WTC11 (cell line): Measurements from ENCODE around the gene METTL23. TPM values are rescaled to one million over a fixed set of nuclear protein-coding genes. Genes with fewer than 3 reads are reported as not detected.
"Not testable (repeated sequence)": the region's sequence is repeated elsewhere in the genome, so short reads cannot be mapped to it uniquely, and the experiment has no call there.

Experiments
- ATAC-seq: fragments of 200-7000 bp; cut with Tn5 transposase; 2 replicates; pipeline ENCODE4 v1.10.0; 2021; ENCODE audit warnings: mild to moderate bottlenecking, moderate library complexity
- CTCF ChIA-PET: fragments of 300-600 bp; sonication (Branson Sonifier 250); formaldehyde crosslinking; loops from one replicate; lab custom pipeline; 2021; ENCODE audit warnings: antibody characterized with exemption; lab: Charles Lee
- POLR2A ChIA-PET: fragments of 350-600 bp; sonication (Branson Sonifier 250); formaldehyde crosslinking; loops from one replicate; lab custom pipeline; 2021; ENCODE audit warnings: antibody characterized with exemption; lab: Charles Lee
- DNase-seq: peaks from one replicate; pipeline ENCODE4 v3.0.0; 2021; ENCODE audit warnings: low spot score
- H3K27ac Mint-ChIP-seq: 2 replicates; pipeline ENCODE4 v1.8.0; 2021; ENCODE audit warnings: mixed read lengths
- H3K27me3 Mint-ChIP-seq: 2 replicates; pipeline ENCODE4 v1.8.0; 2021; ENCODE audit warnings: low read depth, mild to moderate bottlenecking, moderate library complexity, mixed read lengths
- H3K36me3 Mint-ChIP-seq: 2 replicates; pipeline ENCODE4 v1.8.0; 2021; ENCODE audit warnings: mixed read lengths
- H3K4me1 Mint-ChIP-seq: 2 replicates; pipeline ENCODE4 v1.8.0; 2022; ENCODE audit warnings: mixed read lengths
- H3K4me3 Mint-ChIP-seq: 2 replicates; pipeline ENCODE4 v1.8.0; 2021; ENCODE audit warnings: mild to moderate bottlenecking, moderate library complexity, mixed read lengths
- H3K9me3 Mint-ChIP-seq: 2 replicates; pipeline ENCODE4 v1.8.0; 2021; ENCODE audit warnings: mixed read lengths
- AFF4 ChIP-seq: sonication (generic); formaldehyde crosslinking; IDR thresholded peaks from 2 replicates; pipeline ENCODE4 v1.8.1; 2023; ENCODE audit warnings: mild to moderate bottlenecking, missing genetic modification reagents, borderline replicate concordance
- ELF4 ChIP-seq: sonication (generic); formaldehyde crosslinking; IDR thresholded peaks from 2 replicates; pipeline ENCODE4 v1.8.1; 2022; ENCODE audit warnings: low read depth, mild to moderate bottlenecking, moderate library complexity, missing genetic modification reagents
- GABPB1 ChIP-seq: sonication (generic); formaldehyde crosslinking; IDR thresholded peaks from 2 replicates; pipeline ENCODE4 v1.8.1; 2023; ENCODE audit warnings: mild to moderate bottlenecking, missing genetic modification reagents
- HMGXB4 ChIP-seq: sonication (generic); formaldehyde crosslinking; IDR thresholded peaks from 2 replicates; pipeline ENCODE4 v1.8.1; 2023; ENCODE audit warnings: mild to moderate bottlenecking, moderate library complexity, missing genetic modification reagents
- JUN ChIP-seq: sonication (generic); formaldehyde crosslinking; IDR thresholded peaks from 2 replicates; pipeline ENCODE4 v1.8.0; 2023; ENCODE audit warnings: mild to moderate bottlenecking, missing genetic modification reagents
- PRDM15 ChIP-seq: sonication (generic); formaldehyde crosslinking; IDR thresholded peaks from 2 replicates; pipeline ENCODE4 v1.8.0; 2022; ENCODE audit warnings: missing genetic modification reagents
- SOX15 ChIP-seq: fragments of 250-450 bp; sonication (Bioruptor Pico); IDR thresholded peaks from 2 replicates; pipeline ENCODE4 v1.9.0; 2021; ENCODE audit warnings: mild to moderate bottlenecking
- SP1 ChIP-seq: sonication (generic); formaldehyde crosslinking; conservative IDR thresholded peaks from 2 replicates; pipeline ENCODE4 v1.8.1; 2022; ENCODE audit warnings: missing genetic modification reagents
- ZNF263 ChIP-seq: sonication (generic); formaldehyde crosslinking; IDR thresholded peaks from 2 replicates; pipeline ENCODE4 v1.8.1; 2022; ENCODE audit warnings: low read depth, mild to moderate bottlenecking, moderate library complexity, missing genetic modification reagents
- ZNF671 ChIP-seq: fragments of 250-450 bp; sonication (Bioruptor Pico); IDR thresholded peaks from 2 replicates; pipeline ENCODE4 v1.8.0; 2021; ENCODE audit warnings: mild to moderate bottlenecking
- total RNA-seq: library from RNA; stranded (reverse); gene quantifications from 3 replicates; pipeline ENCODE4 v1.2.3, GENCODE V29; 2021

The METTL23 gene
- total RNA-seq, 1 experiment from 2014 or later, result 48.5 TPM

GRCh38 chr17:76709951-76710862, 16.4 kb upstream of the METTL23 start:
- H3K9me3 Mint-ChIP-seq, H3K27ac Mint-ChIP-seq, DNase-seq, H3K36me3 Mint-ChIP-seq: not testable (repeated sequence)
- ATAC-seq, result peak; percentile 7
- ChIA-PET POLR2A (interaction anchor here (0.6 kb wide), 1 partner anchor 1266 kb away, joined by 6 read pairs; no protein-coding TSS in a partner anchor), CTCF (interaction anchor here (0.5 to 4.2 kb wide), 11 partner anchors 9 to 187 kb away, joined by 3 to 52 read pairs (median 4); no protein-coding TSS in a partner anchor)
- Mint-ChIP-seq H3K27me3 (peaks cover 15% of the 10 kb centered on the region), H3K4me1 (peaks cover 34% of the 10 kb centered on the region), H3K4me3 (peak overlapping the region; percentile 74)
- TF ChIP-seq GABPB1 (CRISPR knock-in tag) (0 out of 2 replicates have a peak, but pooled peaks have one; percentile 33), HMGXB4 (CRISPR knock-in tag) (0 out of 2 replicates have a peak, but pooled peaks have one; percentile 42)
- TF ChIP-seq, all 79 proteins: peak for 2; not testable (repeated sequence) for 77

- Mint-ChIP-seq H3K27me3 (peaks cover 15% of the 10 kb centered on the region), H3K9me3 (no peaks in the 10 kb centered on the region), H3K36me3 (peaks cover 7% of the 10 kb centered on the region), H3K4me3 (peak within 1 kb of the TSS; percentile 74), H3K27ac (peak within 1 kb of the TSS; percentile 45; the same call in 1 of the 2 replicates), H3K4me1 (peaks cover 34% of the 10 kb centered on the region)
- peak; percentile 50 for ATAC-seq
- POLR2A ChIA-PET, result interaction anchor here (0.9 kb wide), 1 partner anchor 20 kb away, joined by 4 read pairs; no protein-coding TSS in a partner anchor
- CTCF ChIA-PET, result interaction anchor here (0.6 to 4.1 kb wide), 6 partner anchors 10 to 244 kb away, joined by 3 to 45 read pairs (median 4); no protein-coding TSS in a partner anchor
- peak; percentile 76 for DNase-seq
- no peak for TF ChIP-seq SOX15 (CRISPR knock-in tag)
- 0 out of 2 replicates have a peak, but pooled peaks have one; percentile 33 for TF ChIP-seq SP1 (CRISPR knock-in tag)
- peak; percentile 70 for TF ChIP-seq PRDM15 (CRISPR knock-in tag)
These were observed 15.6 kb upstream of the METTL23 start, which contains the start of gene MXRA7 for GRCh38 chr17:76710863-76711611. TSS of gene MXRA7 (minus strand) at chr17:76710965. CDS start at chr17:76710946, 19 bp downstream.

- POLR2A ChIA-PET, result interaction anchor here (0.6 kb wide), 1 partner anchor 13 kb away, joined by 4 read pairs; no protein-coding TSS in a partner anchor
These were observed 14.3 kb upstream of the METTL23 start for GRCh38 chr17:76712321-76712720.

GRCh38 chr17:76713765-76714164, 12.9 kb upstream of the METTL23 start:
- no peak for DNase-seq
- ChIA-PET CTCF (interaction anchor here (1.1 to 2.2 kb wide), 6 partner anchors 13 to 191 kb away, joined by 3 to 13 read pairs (median 10); partner anchors contain the start of genes JMJD6 and METTL23), POLR2A (no interaction called here)
- Mint-ChIP-seq H3K9me3 (no peaks in the 10 kb centered on the region), H3K4me1 (peaks cover 21% of the 10 kb centered on the region), H3K36me3 (peaks cover 22% of the 10 kb centered on the region), H3K27ac (peak overlapping the region; percentile 27; the same call in 1 of the 2 replicates), H3K27me3 (peaks cover 13% of the 10 kb centered on the region), H3K4me3 (no peak overlapping the region)
- ATAC-seq, result no peak
- no peak for TF ChIP-seq AFF4 (CRISPR knock-in tag)
- TF ChIP-seq ZNF671 (CRISPR knock-in tag), result no peak
- no peak for TF ChIP-seq HMGXB4 (CRISPR knock-in tag)
- TF ChIP-seq ELF4, result no peak
- no peak for TF ChIP-seq JUN (CRISPR knock-in tag)
- no peak for TF ChIP-seq ZNF263

More at GRCh38 chr17:76712321-76712720, 14.3 kb upstream of the METTL23 start:
- H3K27me3 Mint-ChIP-seq, result peaks cover 15% of the 10 kb centered on the region
- H3K36me3 Mint-ChIP-seq, result peaks cover 12% of the 10 kb centered on the region
- peaks cover 34% of the 10 kb centered on the region for H3K4me1 Mint-ChIP-seq
- not testable (repeated sequence) for H3K27ac Mint-ChIP-seq, ATAC-seq, H3K9me3 Mint-ChIP-seq, H3K4me3 Mint-ChIP-seq, DNase-seq
- CTCF ChIA-PET, result interaction anchor here (1.9 to 2.2 kb wide), 2 partner anchors 22 to 31 kb away, joined by 8 to 13 read pairs; no protein-coding TSS in a partner anchor
